Neuronal stem cell (in vitro differentiated cells): ENCODE measurements around the gene CCDC137.
A peak's percentile ranks its signal among the peaks of the same experiment; 100 is the strongest.

Experiments
- DNase-seq: peaks from one replicate; pipeline ENCODE4 v3.0.0-alpha.2; 2013; ENCODE audit warnings: low spot score
- H2AFZ ChIP-seq: one replicate; pipeline ENCODE4 v1.6.1; 2013; ENCODE audit warnings: mild to moderate bottlenecking, low read length, inconsistent platforms
- H2AK5ac ChIP-seq: 2 replicates; pipeline ENCODE4 v1.6.1; 2013; ENCODE audit warnings: low read depth, mild to moderate bottlenecking, inconsistent platforms, low read length, moderate library complexity, mixed read lengths
- H2BK120ac ChIP-seq: 2 replicates; pipeline ENCODE4 v1.6.1; 2013; ENCODE audit warnings: low read depth, mild to moderate bottlenecking, inconsistent platforms, low read length, moderate library complexity, mixed read lengths
- H2BK12ac ChIP-seq: one replicate; pipeline ENCODE4 v1.6.1; 2013; ENCODE audit warnings: low read length, inconsistent platforms
- H2BK15ac ChIP-seq: 2 replicates; pipeline ENCODE4 v1.6.1; 2013; ENCODE audit warnings: mild to moderate bottlenecking, low read length, inconsistent platforms, mixed read lengths
- H2BK5ac ChIP-seq: one replicate; pipeline ENCODE4 v1.6.1; 2013; ENCODE audit warnings: inconsistent platforms, mild to moderate bottlenecking, low read length, moderate library complexity
- H3K14ac ChIP-seq: one replicate; pipeline ENCODE4 v1.6.1; 2013; ENCODE audit warnings: low read length, inconsistent platforms
- H3K18ac ChIP-seq: 2 replicates; pipeline ENCODE4 v1.6.1; 2013; ENCODE audit warnings: low read length, inconsistent platforms
- H3K23ac ChIP-seq: 2 replicates; pipeline ENCODE4 v1.6.1; 2013; ENCODE audit warnings: low read depth, mild to moderate bottlenecking, mixed read lengths, low read length, inconsistent platforms; ENCODE audit not compliant: poor library complexity
- H3K27ac ChIP-seq: replicated peaks from 3 replicates; pipeline ENCODE4 v1.5.1; 2013; ENCODE audit warnings: low read length, inconsistent platforms
- H3K27me3 ChIP-seq, 3 experiments: 2 replicates each; pipeline ENCODE4 v1.6.1; 2013; ENCODE audit warnings: low read length in 3 of 3, mild to moderate bottlenecking in 2 of 3, inconsistent platforms in 1 of 3, low read depth in 1 of 3, mixed read lengths in 1 of 3, moderate library complexity in 1 of 3; ENCODE audit not compliant: control insufficient read depth in 3 of 3, insufficient read depth in 3 of 3
- H3K36me3 ChIP-seq, 2 donors: replicated peaks in 1 of 2; 2 replicates each; pipeline ENCODE4 v1.6.1; 2013; ENCODE audit warnings: low read length in 2 of 2; ENCODE audit not compliant: control insufficient read depth in 2 of 2, insufficient read depth in 2 of 2
- H3K4ac ChIP-seq: 2 replicates; pipeline ENCODE4 v1.6.1; 2013; ENCODE audit warnings: inconsistent platforms, mild to moderate bottlenecking, low read length, moderate library complexity
- H3K4me1 ChIP-seq, 2 donors: 1 replicate in 1 of 2; 2 replicates in 1 of 2; pipeline ENCODE4 v1.6.1; 2013; ENCODE audit warnings: low read length in 2 of 2, low read depth in 1 of 2; ENCODE audit not compliant: control insufficient read depth in 2 of 2, insufficient read depth in 1 of 2
- H3K4me2 ChIP-seq: one replicate; pipeline ENCODE4 v1.6.1; 2013; ENCODE audit warnings: mild to moderate bottlenecking, low read length, inconsistent platforms; ENCODE audit not compliant: insufficient read depth, poor library complexity, severe bottlenecking
- H3K4me3 ChIP-seq, 2 donors: 2 replicates each; pipeline ENCODE4 v1.5.1; 2013; ENCODE audit warnings: low read length in 2 of 2, mild to moderate bottlenecking in 2 of 2, inconsistent platforms in 1 of 2, moderate library complexity in 1 of 2
- H3K79me1 ChIP-seq: one replicate; pipeline ENCODE4 v1.6.1; 2013; ENCODE audit warnings: low read depth, mild to moderate bottlenecking, inconsistent platforms, low read length, moderate library complexity
- H3K9ac ChIP-seq: one replicate; pipeline ENCODE4 v1.6.1; 2013; ENCODE audit warnings: mild to moderate bottlenecking, low read depth, low read length, inconsistent platforms; ENCODE audit not compliant: poor library complexity
- H3K9me3 ChIP-seq, 2 donors: replicated peaks in 1 of 2; 2 replicates each; pipeline versions ENCODE3 to v1.6.1; 2013; ENCODE audit warnings: low read length in 2 of 2, mild to moderate bottlenecking in 2 of 2, inconsistent platforms in 1 of 2, low read depth in 1 of 2, mixed read lengths in 1 of 2, moderate library complexity in 1 of 2; ENCODE audit not compliant: control insufficient read depth in 2 of 2, insufficient read depth in 1 of 2
- H4K8ac ChIP-seq: one replicate; pipeline ENCODE4 v1.6.1; 2013; ENCODE audit warnings: low read depth, mild to moderate bottlenecking, inconsistent platforms, low read length, moderate library complexity
- H4K91ac ChIP-seq: one replicate; pipeline ENCODE4 v1.6.1; 2013; ENCODE audit warnings: low read length, low read depth, mild to moderate bottlenecking, inconsistent platforms; ENCODE audit not compliant: poor library complexity
- WGBS, 2 donors: extraction: QIAGEN DNeasy Blood & Tissue Kit; methylation state at CpG; one replicate each; pipeline ENCODE4 v1.1.7; 2013; ENCODE audit warnings: missing lambda C conversion rate in 2 of 2, mixed read lengths in 1 of 2; ENCODE audit not compliant: insufficient read length in 2 of 2, insufficient replicate concordance in 1 of 2; ENCODE audit errors: extremely low coverage in 2 of 2; 5-methylcytosine and 5-hydroxymethylcytosine counted together
- small RNA-seq: library from polyadenylated mRNA; stranded (forward); fragments of <200 nt; extraction: miRNeasy Mini kit (QIAGEN cat#:217004); gene quantifications from one replicate; pipeline ENCODE3, GENCODE V24; 2013; ENCODE audit not compliant: insufficient read depth

Gene CCDC137

GRCh38 chr17:81722184-81723120 lies 55.9 kb downstream of the CCDC137 start:
- Histone ChIP-seq H3K36me3 (peaks cover 6 to 21% of the 10 kb centered on the region in 2 donors), H3K4me2 (no peak overlapping the region), H3K79me1 (no peaks in the 10 kb centered on the region), H3K4ac (no peak overlapping the region), H2AK5ac (no peak overlapping the region), H3K23ac (peak overlapping the region; percentile 68), H4K8ac (no peak overlapping the region), H3K27ac (no peak overlapping the region), H2BK120ac (peak overlapping the region; percentile 36), H2AFZ (no peak overlapping the region), H2BK15ac (no peak overlapping the region), H2BK12ac (peak overlapping the region; percentile 86), H3K14ac (peak overlapping the region; percentile 94), H3K9me3 (no peaks in the 10 kb centered on the region), H3K18ac (peak overlapping the region; percentile 22), H3K4me1 (no peaks in the 10 kb centered on the region), H3K4me3 (no peak overlapping the region), H2BK5ac (no peak overlapping the region), H3K27me3 (no peaks in the 10 kb centered on the region), H3K9ac (no peak overlapping the region), H4K91ac (no peak overlapping the region)
- WGBS, 2 donors, result no CpG with 5 or more reads among the region's 10 CpGs
- no peak for DNase-seq

Small RNAs within 50 kb of the gene (small RNA-seq; reads per million reads assigned to genes)
- gene MIR6786, result 2.8 reads per million
